M059J (cell line): ENCODE data around the gene PDCD1. TPM values are rescaled to one million over a fixed set of nuclear protein-coding genes. Genes with fewer than 3 reads are reported as not detected.
"Not testable (repeated sequence)": the region's sequence is repeated elsewhere in the genome, so short reads cannot be mapped to it uniquely, and the experiment has no call there.

Source experiments
- DNase-seq: peaks from one replicate; pipeline ENCODE4 v3.0.0-alpha.2; 2012; ENCODE audit warnings: low read depth
- total RNA-seq: library from RNA; depleted of rRNA; stranded (reverse); fragments of >200 nt; shearing (Covaris generic); gene quantifications from 2 replicates; pipeline ENCODE4 v1.2.3, GENCODE V29; 2014; rRNA removed

PDCD1 gene
- total RNA-seq, 1 experiment from 2014 or later = not detected

DNA sequence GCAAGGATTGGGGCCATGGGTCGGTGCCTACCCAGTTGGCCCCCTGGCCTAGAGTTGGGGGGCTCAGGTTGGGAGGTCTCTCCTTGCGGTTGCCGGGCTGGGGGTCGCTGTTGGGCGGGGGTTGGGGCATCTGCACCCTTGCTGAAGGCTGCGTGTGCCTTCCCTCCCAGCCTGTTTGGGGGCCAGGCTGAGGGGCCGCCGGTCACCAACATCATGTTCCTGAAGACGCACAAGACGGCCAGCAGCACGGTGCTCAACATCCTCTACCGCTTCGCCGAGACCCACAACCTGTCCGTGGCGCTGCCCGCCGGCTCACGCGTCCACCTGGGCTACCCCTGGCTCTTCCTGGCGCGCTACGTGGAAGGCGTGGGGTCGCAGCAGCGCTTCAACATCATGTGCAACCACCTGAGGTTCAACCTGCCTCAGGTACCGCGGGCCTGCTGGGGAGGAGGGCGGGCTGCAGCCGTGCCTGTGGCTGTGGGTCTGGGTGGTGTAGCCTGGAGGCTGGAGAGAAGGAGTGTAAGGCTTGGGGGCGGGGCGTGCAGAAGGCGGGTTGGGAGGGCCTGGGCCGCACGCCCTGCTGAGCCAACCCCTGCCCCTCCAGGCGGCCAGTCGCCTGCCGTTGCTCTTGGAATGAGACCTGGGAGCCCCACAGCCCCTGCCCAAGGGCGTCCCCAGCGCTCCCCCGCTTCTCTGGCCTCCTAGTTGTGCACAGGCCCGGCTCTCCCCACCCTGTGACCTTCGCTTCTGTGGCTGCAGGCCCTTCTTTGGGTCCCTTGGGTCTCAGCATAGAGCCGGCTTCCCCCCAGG, 56.9 kb downstream of the PDCD1 start:
- DNase-seq = no peak

DNA sequence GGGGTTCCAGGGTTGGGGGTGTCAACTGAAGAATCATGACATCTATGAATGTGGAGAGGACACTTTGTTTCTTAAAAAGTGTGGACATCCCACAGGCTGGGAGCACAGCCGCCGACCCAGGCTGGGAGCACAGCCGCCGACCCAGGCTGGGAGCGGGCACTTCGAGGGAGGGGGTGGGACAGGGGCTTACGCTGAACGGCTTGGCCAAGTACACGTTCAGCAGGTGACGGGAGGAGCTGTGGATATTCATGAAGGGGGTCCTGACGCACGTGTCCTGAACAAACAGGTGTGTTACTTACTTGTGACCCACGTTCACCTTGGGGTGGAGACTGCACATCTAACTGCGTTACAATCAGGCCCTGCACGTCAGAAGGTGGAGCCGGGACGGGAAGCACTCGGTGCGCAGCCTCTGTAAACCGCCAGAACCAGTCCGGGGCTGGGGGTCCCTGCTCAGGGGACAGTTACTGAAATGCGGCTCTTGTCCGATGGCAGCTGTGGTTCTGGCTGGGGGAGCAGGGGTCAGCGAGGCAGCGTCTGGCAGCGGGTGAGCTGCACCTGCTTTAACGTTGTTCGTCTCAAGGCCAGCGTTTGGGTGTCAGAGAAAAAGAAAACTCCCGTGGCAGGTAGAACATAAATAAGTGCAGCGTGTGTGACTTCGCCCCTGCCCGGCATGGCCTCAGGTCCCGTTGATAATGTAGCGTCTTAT, 58.3 kb downstream of the PDCD1 start:
- DNase-seq = not testable (repeated sequence)

Other genes starting within 250 kb of the PDCD1 start
- 22.2 and 25.9 TPM in 2 replicates for gene THAP4, start 221.7 kb downstream of the PDCD1 start, total RNA-seq
- 46.1 and 49.5 TPM in 2 replicates for gene ATG4B, start 221.2 kb downstream of the PDCD1 start, total RNA-seq
- gene DTYMK, start 172.1 kb downstream of the PDCD1 start, total RNA-seq = 40.6 and 49.3 TPM in 2 replicates
- 9.2 and 11.0 TPM in 2 replicates for gene ING5, start 156.9 kb downstream of the PDCD1 start, total RNA-seq
- 3.5 and 6.1 TPM in 2 replicates for gene D2HGDH, start 124.3 kb downstream of the PDCD1 start, total RNA-seq
- gene GAL3ST2, start 82.1 kb downstream of the PDCD1 start, total RNA-seq = not detected in 2 replicates
- gene NEU4, start 49.7 kb downstream of the PDCD1 start, total RNA-seq = not detected in 2 replicates
- gene RTP5, start 10.8 kb upstream of the PDCD1 start, total RNA-seq = not detected in 2 replicates